ENCODE measurements around the gene NRSN1. TPM values are rescaled to one million over a fixed set of nuclear protein-coding genes. Genes with fewer than 3 reads are reported as not detected.

The NRSN1 gene, protein sequence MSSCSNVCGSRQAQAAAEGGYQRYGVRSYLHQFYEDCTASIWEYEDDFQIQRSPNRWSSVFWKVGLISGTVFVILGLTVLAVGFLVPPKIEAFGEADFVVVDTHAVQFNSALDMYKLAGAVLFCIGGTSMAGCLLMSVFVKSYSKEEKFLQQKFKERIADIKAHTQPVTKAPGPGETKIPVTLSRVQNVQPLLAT
- total RNA-seq = not detected in 2 replicates

DNA sequence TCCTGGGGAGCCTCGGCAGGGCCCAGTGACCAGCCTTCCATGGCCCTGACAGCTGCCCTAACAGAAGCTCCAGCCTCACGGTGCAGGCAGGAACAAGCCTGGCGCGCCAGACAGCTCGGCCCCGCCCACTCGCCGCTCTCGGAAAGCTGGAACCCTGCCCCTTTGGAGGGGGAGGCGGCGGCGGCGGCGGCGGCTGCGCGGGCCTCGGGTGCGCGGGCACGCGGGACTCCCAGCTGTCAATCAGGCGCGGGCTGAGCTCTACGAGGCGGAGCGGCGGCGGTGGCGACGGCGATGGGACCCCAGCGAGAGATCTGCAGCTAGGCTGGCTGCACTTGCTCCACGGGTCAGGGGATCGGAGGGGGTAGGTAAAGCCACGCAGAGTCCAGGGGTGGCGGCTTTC, at the start of gene NRSN1:
TSS of gene NRSN1 (plus strand) at position 236 of the 400 bp plus-strand sequence. CDS start 8,113 bp downstream, outside the sequence.
- DNase-seq (ENCODE audit: extremely low read depth, low read depth, low spot score) = no peak

DNA sequence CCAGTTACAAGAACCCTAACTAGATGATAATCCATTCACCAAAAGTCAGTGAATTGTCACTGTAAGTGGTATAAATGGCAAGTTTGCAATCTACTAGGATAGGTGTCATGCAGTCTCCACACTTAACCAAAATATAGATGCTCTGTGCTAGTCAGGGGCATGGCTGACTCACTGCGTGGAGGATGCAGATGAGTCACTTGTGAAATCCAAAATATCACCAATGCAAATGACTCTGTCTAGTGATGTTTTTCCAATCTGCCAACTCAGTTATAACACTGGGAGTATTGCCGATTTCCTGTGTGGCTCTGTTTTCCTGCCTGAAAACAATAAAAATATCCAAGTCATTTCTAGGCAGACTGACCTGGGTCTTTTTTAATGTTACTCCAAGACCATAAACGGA, 47.8 kb upstream of the NRSN1 start:
- no peak for DNase-seq (ENCODE audit: extremely low read depth, low read depth, low spot score)

DNA sequence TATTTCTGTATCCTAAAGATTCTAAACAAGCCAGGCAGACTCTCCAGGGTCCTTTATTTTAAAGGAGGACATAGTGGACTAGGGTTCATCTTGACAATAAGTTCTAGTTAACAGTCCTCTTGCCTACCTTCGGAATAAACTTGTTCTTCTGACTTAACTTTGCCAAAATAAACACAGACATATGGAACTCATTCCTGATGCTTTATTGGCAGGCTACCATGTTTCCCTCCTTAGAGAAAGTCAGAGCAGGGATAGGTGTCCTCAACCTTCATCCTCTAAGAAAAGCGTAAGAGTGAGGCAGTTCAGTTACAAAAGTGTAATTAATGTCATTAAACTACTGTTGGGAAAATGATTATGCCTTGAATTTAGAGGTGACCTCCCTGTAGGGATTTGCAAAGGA, 46.9 kb upstream of the NRSN1 start:
- DNase-seq (ENCODE audit: extremely low read depth, low read depth, low spot score) = no peak

DNA sequence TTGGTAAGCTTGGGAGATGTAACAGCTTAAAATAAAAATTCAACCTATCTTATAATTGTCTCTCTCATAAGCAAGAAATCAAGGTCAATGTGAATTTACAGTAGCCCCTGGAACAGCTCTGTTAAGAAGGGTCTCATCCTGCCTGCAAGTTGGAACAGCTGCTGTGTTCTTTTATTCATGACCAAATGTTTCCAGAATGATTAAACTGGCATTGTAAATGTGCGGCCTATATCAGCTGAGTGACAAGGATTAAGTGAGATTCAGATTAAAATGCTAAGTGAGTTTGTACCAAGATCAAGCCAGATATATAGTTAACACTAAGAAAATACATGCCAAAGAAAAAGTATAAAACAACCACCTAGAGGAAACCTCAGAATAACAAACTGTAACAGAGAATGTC, 45.3 kb upstream of the NRSN1 start:
- DNase-seq (ENCODE audit: extremely low read depth, low read depth, low spot score) = no peak

DNA sequence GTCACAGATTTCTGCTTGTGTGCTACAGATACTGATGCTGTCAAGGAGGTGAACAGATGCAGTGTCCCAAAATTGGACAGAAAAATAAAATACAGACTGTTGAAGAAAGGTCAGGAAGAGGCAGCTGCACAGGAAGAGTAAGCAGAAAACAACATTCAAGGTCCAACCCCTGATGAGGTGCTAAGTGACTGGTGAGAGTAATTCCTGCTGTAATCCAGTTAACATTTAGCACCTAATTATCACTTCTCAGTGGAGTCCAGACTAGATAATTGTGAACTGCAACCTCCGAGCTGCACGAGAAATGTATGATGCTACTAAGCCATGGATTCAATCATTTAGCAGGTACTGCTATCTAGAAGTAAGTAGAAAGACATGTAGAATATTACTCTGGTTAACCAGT, 36.3 kb upstream of the NRSN1 start:
- no peak for DNase-seq (ENCODE audit: extremely low read depth, low read depth, low spot score)

DNA sequence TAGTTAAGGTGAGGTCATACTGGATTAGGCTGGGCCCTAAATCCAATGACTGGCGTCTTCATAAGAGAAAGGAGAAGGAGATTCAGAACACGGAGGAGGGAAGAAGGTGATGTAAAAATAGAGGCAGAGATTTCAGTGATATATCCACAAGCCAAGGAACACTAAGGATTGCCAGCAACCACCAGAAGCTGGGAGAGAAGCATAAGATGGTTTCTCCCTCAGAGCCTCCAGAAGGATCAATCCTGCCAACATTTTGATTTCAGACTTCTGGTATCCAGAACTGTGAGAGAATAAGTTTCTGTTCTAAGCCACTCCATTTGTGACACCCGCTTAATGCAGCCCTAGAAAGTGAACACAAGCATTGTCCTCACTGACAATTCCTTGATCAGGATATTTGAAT, 33.6 kb upstream of the NRSN1 start:
- DNase-seq (ENCODE audit: extremely low read depth, low read depth, low spot score) = no peak

DNA sequence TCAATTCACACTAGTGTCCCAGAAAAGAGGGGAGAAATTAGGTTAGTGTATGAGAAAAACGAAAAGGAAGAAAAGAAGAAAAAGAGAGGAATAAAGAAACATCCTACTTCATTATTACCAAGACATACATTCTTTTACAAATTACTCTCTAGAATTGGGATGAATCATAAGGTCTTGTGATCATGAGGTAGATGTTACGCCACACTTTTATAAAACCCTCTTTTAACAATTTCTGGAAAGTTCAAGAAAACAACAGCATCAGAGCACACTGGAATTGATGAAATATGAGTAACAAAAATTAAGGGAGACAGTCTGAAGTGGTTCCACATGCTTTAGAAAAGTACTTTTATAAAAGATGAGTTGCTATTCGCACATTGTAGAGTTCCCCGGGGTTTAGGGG, 32.6 kb upstream of the NRSN1 start:
- no peak for DNase-seq (ENCODE audit: extremely low read depth, low read depth, low spot score)

DNA sequence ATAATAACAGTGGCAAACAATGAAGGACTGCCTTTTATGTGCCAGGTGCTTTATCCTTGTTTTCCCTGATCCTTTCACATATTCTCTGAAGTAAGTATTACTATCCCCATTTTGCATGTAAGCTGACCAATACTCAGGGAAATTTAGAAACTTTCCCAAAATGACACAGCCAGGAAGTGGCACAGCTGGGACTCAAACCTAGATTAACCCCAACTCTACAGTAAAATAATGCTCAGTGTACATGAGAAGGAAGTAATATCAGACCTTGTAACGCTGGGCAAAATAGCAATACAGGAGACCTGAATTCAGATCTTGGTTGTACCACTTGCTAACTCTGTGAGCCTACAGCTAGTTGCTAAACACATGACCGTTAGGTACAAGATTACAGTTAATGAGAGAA, 26.8 kb upstream of the NRSN1 start:
- DNase-seq (ENCODE audit: extremely low read depth, low read depth, low spot score) = no peak

DNA sequence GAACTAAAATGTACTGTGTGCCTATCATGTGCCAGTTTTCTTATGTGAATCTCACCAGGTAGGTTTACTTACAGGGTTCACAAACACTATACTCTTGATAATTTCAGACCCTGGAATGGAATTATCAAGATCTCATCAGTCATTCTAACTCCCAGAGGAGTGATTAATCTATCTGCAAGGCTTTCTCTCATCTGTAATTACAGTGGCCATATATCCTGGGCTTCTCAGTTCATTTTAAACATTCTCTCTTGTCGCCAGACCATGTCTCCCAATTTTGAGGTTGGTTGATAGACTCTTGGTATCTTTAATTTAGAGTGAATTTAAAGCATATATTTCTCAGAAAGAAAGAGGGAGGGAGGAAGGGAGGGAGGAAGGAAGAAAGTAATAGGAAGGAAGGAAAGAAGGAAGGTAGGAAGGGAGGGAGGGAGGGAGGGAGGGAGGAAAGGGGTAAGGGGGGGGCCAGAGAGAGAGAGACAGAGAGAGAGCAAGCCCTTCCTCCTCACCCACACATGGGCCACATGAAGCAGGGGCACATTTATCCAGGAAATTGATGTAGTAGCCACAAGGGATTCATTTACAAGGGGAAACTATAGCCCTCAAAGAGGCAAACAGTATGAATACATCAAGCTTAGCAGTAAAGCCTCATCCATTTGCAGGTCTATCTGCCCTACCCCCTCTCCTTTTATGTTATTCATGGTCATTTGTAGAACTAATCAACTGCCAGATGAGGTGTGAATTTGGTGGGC, 25.8 kb upstream of the NRSN1 start:
- DNase-seq (ENCODE audit: extremely low read depth, low read depth, low spot score) = no peak

DNA sequence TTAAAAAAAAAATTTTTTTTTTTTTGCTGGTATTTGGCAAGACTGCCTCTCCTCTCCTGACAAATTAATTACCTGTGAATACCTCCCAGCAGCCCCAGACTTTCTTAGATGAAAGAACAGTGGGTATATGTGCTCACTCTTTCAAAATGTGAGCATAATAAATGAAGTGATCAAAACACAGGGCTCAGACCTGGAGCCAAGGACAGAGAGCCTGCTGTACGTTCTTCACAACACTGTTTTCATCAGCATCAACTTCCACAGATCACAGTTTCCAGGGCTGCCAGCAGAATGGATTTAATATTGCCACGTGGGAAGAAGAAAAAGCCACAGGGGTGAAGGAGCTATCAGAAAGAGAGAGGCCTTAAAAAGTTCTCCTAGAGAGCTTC, 25.3 kb upstream of the NRSN1 start:
- DNase-seq (ENCODE audit: extremely low read depth, low read depth, low spot score) = no peak

DNA sequence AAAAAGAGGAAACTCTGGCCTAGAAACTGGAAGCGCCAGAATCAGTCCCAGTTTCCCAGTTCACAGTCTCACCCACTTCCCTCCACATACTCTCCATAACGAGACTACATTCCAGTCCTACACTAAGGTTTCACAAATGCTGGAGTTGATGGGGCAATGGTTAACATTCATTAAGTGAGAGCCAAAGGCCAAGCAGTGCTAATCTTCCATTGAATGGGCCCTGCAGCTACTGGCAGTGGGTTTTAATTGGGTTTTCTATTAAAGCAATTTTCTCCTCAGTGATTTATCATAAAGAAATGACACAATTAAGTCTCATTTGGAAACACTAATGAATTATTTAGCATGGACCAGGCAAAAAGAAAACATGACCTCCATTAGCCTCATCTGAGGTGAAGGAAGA, 20.8 kb upstream of the NRSN1 start:
- no peak for DNase-seq (ENCODE audit: extremely low read depth, low read depth, low spot score)

DNA sequence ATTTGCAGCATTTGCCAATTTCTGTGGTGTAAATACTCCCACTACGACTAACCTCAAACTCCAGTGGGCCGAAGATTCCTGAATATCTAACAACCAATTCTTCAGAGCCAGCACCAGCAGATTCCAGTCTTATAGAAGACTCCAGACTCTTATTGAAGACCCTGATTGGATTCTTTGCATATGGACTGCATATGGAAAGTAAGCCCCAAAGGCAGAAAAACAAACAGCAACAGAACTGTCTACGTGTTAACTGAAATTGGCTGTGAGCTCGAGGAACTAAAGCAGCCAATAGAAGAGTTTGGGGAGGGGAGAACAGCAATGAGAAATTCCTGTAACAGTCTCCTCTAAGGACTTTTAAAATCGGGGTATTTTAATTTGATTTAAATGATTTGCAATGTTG, 19.7 kb upstream of the NRSN1 start:
- no peak for DNase-seq (ENCODE audit: extremely low read depth, low read depth, low spot score)

DNA sequence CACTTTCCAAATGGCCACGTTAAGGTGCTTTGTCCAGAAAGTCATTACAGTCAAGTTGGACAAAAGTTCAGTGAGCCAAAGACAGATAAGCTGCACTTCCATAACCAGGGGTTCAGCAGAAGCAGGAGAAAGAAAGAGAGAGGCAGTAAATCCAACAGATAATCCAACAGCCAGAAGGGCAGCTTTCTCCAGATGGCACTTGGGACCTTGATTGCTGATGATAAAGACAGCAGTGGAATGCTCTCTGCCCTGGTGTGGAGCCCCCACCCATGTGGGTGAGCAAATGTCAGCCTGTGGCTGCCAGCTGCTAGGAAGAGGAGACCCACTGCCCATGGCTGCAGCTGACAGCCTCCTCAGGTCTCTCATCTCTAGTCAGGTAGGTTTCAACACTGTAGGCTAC, 18.7 kb upstream of the NRSN1 start:
- DNase-seq (ENCODE audit: extremely low read depth, low read depth, low spot score) = no peak

DNA sequence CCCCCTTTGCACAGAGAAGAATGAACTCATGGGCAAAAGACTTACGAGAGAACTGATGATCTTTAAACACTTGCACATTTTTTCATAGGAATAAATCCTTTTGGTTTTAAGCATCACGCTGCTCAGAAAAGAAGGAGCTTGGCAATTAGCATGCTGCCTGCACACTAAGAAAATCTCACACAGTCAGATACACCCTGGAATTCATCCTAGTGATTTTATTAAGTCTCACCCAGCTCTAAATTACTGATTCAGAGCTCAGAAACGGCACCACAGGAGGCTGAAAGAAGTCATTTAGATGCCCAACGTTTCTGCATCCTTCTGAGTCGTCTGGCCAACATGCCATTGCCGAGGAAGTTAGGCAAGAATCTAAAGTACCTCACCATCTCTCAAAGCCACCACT, 18.0 kb upstream of the NRSN1 start:
- no peak for DNase-seq (ENCODE audit: extremely low read depth, low read depth, low spot score)

DNA sequence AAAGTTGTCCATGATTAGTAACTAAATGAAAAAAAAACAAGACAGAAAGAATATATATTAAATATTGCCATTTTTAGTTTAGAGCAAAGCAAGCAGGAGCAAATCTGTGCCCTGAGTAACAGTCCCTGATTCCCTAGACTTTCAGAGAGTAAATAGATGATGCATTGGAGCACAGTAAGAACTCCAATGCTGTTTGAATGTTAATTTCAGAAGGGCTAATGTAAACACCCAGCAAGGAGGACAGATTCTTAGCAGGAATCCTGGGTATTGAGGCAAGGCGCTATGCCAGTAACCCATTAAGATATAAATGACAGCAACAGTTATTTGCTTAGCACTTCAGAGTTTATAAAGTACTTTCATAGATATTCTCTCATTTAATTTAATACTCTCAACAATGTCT, 15.6 kb upstream of the NRSN1 start:
- DNase-seq (ENCODE audit: extremely low read depth, low read depth, low spot score) = no peak

DNA sequence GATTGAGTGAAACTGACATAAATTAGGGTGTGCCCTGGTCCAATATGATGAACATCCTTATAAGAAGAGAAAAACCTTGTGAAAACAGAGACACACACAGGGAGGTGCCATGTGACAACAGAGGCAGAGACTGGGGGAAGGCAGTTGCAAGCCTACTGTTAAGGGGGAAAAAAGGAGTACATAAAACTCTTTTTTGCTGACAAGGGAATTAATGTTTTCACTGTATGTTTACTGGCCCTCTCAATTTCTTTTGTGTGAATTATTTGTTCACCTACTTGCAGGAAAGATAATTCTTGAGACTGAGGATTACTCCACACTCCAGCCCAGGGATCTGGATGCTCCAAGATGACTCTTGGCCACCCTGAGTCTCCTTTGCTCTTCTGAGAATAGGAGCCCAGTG, 12.1 kb upstream of the NRSN1 start:
- DNase-seq (ENCODE audit: extremely low read depth, low read depth, low spot score) = no peak

DNA sequence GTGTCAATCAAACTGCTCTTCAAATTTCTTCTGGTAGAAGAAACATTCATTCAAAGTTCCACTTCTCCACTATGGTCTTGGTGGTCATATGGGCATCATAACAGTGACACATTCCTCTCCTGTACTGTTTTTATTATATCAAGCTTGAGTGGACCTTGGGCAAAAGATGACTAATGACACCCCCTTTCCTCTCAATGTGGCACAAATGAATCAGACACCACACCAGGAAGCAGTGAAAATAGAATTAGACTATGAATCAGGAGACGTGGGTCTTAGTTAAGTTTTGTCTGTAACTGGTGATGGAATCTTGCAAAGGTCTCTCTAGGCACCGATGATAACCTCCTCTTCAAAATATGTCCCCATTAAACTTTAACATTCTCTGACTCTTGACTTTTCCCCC, 9.0 kb upstream of the NRSN1 start:
- DNase-seq (ENCODE audit: extremely low read depth, low read depth, low spot score) = no peak

DNA sequence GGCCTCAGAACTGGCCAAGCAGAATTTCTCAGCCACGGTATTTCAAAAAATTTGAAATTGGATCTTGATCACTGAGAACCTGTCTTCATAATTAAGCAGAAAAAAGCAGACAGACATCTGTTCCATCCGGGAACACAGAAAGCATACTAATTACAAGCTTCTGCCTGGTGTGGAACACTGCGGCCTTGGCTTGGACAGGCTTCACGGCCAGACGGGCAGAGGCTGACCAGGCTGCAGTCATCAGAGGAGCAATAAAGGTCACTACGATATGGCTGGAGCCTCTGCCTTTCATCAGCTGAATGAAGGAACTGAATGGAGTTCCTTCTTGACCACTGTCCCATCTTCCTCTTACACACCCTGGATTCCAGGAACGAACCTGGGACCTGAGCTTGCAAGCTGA, 3.9 kb upstream of the NRSN1 start:
- DNase-seq (ENCODE audit: extremely low read depth, low read depth, low spot score) = no peak

DNA sequence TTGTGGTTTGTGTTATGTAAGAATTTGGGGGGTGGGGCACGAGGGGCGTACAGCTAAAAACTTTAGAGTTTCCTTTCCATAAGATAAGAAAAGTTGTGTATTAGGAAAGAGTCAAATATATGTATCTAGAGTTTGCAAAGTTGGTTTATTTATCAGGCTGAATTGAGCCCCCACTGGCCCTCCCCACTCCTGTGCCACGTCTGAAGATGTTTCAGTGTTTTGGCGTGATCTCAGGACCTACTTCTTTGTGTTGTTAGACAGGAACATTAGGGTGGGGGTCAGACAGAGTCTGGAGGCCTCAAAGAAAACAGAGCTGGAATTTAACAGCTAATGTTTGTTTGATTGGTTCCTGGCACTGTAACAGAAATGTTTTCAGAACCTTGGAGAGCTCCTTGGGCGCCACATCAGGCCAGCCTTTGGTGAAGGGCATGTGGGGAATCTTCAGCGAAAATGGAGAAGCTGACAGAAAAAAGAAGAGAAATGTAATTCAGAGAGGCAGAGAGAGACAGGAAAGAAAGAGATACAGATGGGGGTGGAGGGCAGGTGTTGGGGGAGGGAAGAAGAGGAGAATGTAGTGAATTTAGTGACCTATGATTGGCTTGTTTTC, 674 bp downstream of the NRSN1 start:
- no peak for DNase-seq (ENCODE audit: extremely low read depth, low read depth, low spot score)

DNA sequence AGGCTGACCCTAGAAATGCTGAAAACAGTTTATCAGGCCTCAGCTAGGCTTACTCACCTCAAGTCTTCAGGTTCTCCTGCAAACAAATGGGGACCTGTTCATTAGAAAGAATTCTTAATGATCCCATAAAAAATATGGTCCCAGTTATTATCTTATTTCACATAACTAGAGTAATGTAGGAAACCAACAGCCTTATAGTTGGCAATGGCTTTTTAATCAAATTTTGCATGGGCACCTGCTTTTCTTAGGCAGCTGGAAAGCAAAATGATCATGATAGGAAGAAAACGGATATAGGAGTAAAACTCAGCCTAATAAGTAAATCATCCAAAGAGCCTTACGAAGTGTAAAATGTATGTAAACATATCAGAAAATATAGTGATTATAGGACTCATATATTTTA, 1.3 kb downstream of the NRSN1 start:
- no peak for DNase-seq (ENCODE audit: extremely low read depth, low read depth, low spot score)

DNA sequence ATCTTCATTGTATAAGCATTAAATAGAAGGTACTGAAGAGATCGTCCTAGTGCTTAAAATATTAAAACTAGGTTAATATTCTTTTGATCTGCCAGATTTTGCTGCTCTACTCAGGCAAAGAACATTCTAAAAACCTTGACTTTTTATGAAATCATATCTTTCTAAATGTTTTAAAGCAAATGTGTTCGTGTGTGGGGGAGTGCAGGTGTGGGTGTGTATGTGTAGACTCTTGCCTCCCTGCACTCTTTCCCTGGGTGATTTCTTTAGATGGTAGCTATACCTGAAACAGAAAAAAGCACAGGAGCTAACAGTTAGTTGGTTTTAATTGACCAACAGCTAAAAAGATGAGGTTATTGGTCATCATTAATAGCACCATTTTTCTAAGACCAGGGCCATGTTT, 5.7 kb downstream of the NRSN1 start:
- no peak for DNase-seq (ENCODE audit: extremely low read depth, low read depth, low spot score)

DNA sequence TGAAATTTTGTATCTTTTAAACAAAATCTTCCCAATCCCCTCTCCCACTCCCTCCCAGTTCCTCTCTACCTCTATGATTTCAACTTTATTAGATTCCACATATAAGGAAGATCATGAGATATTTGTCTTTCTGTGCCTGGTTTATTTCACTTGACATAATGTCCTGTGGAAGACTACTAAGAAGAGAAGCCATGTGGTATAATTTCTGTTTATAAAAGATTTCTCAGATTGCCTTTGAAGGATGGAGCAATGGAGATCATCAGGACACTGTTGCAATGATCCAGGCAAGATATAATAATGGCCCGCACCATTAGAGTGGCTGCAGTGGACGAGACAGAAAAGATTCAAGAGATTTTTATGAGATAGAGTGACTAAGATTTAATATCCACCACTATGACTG, 13.1 kb downstream of the NRSN1 start:
- no peak for DNase-seq (ENCODE audit: extremely low read depth, low read depth, low spot score)
